Epithelial cell of esophagus (primary cell): ENCODE measurements around the gene ACOT12.
"Not testable (repeated sequence)": the region's sequence is repeated elsewhere in the genome, so short reads cannot be mapped to it uniquely, and the experiment has no call there.

Experiments used
- DNase-seq: peaks from one replicate; pipeline ENCODE4 v3.0.0; 2010; ENCODE audit warnings: low read depth
- H3K4me3 ChIP-seq: 2 replicates; pipeline ENCODE4 v1.5.1; 2011; ENCODE audit warnings: mild to moderate bottlenecking, low read length, control low read depth
- TF ChIP-seq, protein P1 (sequence below): IDR thresholded peaks from 2 replicates; pipeline ENCODE4 v1.5.1; 2011; ENCODE audit warnings: low read depth, mild to moderate bottlenecking, low read length, control low read depth, inconsistent platforms; ENCODE audit not compliant: insufficient read depth; ENCODE audit errors: missing control alignments

The ACOT12 gene

DNA sequence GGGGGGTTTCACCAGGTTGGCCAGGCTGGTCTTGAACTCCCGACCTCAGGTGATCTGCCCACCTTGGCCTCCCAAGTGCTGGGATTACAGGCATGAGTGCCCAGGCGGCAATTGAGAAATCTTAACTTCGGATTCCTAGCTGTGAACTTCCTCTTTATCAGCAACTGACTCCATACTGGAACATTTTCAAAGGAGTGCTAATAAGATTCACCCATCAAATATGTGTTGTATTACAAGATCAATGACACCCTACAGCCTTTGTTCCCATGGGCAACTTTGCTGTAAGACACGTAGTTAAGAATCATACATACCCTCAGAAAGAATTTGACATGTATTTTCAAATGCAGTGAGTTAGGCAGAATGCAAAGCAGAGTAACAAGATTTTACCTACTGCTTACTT is 23.1 kb upstream of the ACOT12 start:
- TF ChIP-seq, protein P1, sequence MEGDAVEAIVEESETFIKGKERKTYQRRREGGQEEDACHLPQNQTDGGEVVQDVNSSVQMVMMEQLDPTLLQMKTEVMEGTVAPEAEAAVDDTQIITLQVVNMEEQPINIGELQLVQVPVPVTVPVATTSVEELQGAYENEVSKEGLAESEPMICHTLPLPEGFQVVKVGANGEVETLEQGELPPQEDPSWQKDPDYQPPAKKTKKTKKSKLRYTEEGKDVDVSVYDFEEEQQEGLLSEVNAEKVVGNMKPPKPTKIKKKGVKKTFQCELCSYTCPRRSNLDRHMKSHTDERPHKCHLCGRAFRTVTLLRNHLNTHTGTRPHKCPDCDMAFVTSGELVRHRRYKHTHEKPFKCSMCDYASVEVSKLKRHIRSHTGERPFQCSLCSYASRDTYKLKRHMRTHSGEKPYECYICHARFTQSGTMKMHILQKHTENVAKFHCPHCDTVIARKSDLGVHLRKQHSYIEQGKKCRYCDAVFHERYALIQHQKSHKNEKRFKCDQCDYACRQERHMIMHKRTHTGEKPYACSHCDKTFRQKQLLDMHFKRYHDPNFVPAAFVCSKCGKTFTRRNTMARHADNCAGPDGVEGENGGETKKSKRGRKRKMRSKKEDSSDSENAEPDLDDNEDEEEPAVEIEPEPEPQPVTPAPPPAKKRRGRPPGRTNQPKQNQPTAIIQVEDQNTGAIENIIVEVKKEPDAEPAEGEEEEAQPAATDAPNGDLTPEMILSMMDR, result no peak
- peak; percentile 82 for DNase-seq
- H3K4me3 ChIP-seq, result no peak overlapping the region

DNA sequence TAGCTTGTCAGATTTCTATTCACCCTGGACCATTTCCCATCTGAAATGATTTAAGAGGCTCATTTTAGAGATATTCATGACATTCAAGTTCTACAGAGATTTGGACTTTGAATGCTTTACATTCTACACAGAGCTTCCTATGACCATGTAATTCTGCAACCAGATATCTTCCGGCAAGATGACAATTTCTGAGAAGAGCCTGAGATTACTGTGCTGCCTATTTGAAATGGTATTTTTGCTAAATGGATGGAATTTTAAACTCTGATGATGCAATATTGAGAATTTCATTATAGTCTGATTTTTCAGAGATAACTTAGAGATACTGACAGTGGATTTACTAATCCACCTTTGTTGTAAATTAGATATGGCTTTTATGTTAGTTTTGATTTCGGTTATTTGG is 16.0 kb upstream of the ACOT12 start:
- TF ChIP-seq, protein P1, result no peak
- DNase-seq, result no peak
- H3K4me3 ChIP-seq, result no peak overlapping the region

DNA sequence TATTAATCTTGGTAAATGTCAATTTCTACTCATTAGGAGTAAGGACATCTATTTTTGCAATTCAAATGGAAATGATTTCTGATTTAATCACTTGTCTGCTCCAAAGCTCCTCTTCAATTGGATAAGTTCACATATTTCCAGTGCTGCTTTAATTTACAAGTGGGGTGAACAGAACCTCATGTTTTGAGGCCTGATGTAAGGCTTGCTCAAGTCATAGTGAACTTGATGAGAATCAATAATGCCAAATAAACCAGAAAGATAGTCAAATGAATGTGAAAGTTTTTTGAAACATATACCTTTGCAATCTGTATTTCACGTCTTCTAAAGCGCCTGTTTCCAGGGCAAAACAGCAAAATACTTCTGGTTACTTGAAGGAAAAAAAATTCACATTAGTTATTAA is 15.4 kb upstream of the ACOT12 start:
- no peak for DNase-seq
- TF ChIP-seq, protein P1, result no peak
- H3K4me3 ChIP-seq, result no peak overlapping the region

DNA sequence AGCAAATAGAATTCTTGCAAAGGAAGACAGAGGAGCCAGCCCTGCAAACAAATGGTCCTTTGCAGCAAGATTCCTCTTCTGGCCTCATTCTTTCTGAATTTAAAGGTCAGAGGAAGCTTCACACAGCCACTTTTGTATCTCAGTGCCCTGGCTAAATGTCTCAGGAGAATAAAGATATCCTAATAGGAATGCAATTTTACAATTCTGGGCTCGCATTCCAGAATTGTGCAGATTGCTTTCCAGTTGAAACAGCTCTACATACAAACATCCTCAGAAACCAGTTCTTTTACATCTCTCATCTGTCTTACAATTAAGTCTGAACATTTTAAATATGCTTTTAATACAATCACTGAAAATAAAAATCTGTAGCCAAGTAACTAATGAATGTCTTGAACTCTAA is 14.6 kb upstream of the ACOT12 start:
- H3K4me3 ChIP-seq, result no peak overlapping the region
- no peak for DNase-seq
- TF ChIP-seq, protein P1, result no peak

DNA sequence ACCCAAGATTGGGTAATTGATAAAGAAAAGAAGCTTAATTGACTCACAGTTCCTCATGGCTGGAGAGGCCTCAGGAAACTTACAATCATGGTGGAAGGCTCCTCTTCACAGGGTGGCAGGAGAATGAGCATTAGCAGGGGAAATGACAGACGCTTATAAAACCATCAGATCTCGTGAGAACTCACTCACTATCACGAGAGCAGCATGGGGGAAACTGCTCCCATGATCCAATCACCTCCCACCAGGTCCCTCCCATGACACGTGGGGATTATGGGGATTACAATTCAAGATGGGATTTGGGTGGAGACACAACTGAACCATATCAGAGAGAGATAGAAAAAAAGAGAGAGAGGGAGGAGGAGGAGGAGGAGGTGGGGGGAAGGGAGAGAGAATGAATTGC is 13.9 kb upstream of the ACOT12 start:
- not testable (repeated sequence) for DNase-seq, H3K4me3 ChIP-seq

DNA sequence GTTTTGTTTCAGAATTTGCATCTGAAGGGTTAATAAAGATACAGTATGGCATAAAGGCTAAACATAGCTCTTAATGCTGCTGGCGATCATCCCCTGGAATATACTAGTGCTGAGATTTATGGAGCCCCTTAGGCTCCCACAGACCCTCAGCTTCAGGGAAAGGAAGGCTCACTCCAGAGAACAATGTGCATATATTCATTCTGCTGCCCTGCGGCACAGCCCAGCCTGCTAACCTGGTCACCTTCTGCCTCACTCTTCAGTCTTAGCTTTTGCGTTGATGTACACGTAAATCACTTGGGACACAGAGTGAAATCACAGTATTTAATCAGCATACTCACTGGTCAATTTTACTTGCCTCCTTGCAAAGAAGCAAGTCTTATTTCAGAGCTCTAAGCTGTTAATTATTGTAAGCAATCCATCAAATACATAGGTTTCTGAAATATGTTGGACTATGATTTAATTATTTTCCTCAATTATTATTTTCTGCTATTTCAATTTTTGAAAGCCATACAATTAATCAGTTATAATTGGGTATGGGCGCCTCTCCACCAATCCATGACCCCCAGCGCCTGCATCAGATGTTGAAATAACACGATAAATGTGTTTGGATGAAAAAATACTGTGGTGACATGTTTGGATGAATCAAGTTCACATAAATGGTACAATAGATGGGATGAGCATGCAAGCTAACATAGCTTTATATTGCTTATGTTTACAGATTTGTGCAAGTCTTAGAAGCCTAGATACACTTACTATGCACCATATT is 11.4 kb upstream of the ACOT12 start:
- H3K4me3 ChIP-seq, result no peak overlapping the region
- TF ChIP-seq, protein P1, result no peak
- DNase-seq, result no peak

DNA sequence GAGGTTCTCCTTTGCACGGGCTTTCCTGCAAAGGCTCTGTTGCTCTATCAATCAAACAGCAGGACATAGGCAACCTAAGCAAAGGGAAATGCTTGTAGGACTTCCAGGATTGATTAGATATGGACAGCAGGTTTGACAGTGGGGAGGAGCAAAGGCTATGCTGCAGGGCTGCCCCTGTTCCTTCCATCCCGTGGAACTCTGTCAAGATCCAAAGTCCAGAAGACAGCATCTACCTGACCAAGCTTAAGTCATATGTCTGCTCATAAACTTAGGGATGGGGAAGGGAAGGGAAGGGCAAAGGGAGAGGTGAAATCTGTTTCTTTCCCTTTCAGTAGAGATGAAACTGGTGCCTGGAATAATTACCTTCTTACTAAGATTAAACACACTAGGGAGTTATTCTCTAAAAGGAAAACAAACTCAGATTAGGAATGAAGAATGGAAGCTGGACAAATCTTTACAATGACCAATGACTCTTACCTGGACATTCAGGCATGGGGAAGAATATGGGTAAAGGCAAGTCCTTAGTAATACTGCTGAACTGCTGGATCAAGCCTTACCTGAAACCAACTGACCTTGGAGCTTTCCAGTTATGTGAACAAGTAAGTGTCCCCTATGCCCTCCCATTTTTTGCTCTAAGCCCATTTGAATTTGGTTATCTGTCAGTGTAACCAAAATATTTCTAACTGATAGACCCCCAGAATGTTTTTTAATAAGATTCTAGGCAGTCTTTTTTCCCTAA is 8.4 kb upstream of the ACOT12 start:
- no peak for DNase-seq
- TF ChIP-seq, protein P1, result no peak
- no peak overlapping the region for H3K4me3 ChIP-seq
